ENCODE measurements around the gene WFDC5.
A peak's percentile ranks its signal among the peaks of the same experiment; 100 is the strongest.
"Not testable (repeated sequence)": the region's sequence is repeated elsewhere in the genome, so short reads cannot be mapped to it uniquely, and the experiment has no call there.

Gene WFDC5, protein sequence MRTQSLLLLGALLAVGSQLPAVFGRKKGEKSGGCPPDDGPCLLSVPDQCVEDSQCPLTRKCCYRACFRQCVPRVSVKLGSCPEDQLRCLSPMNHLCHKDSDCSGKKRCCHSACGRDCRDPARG

DNA sequence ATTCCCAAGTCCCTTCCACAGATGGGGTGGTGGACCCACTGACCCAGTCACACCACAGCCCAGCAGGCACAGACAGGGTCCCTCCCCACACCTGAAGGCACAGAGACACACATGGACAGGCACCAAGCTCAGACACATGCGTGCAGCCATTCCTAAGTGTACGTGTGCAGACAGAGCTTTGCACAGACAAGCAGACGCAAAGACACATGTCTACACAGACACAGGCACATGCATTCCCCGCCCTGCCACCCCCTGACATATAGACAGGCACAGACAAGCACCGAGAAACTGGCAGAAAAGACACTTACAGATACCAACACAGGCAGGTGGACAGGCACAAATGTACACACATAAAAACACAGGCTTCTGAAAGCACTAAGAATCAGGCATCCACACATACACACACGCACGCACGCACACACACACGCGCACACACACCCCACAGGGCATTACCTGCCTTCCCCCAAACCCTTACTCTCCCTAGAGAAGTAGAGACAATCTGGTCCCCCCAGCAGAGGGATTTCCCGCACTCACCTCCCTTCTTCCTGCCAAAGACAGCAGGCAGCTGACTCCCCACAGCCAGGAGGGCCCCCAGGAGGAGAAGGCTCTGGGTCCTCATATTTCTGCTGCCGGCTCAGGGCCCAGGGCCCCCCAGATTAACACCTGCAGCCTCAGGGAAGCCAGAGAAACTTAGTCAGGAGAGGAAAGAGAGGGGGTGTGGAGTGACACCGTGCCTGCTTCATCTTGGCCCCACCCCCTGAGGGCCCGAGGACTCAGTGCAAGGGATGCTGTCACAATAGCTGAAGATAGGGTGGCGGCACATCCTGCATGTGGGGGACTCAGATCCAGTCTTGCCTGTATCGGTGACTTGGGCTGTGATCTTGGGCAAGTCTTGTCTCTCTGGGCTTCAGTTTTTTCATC lies at the start of gene WFDC5:
WFDC5 (minus strand) TSS at position 710 of the 921 bp plus-strand sequence; CDS start at position 619, 91 bp downstream.
- DNase-seq: no peak

DNA sequence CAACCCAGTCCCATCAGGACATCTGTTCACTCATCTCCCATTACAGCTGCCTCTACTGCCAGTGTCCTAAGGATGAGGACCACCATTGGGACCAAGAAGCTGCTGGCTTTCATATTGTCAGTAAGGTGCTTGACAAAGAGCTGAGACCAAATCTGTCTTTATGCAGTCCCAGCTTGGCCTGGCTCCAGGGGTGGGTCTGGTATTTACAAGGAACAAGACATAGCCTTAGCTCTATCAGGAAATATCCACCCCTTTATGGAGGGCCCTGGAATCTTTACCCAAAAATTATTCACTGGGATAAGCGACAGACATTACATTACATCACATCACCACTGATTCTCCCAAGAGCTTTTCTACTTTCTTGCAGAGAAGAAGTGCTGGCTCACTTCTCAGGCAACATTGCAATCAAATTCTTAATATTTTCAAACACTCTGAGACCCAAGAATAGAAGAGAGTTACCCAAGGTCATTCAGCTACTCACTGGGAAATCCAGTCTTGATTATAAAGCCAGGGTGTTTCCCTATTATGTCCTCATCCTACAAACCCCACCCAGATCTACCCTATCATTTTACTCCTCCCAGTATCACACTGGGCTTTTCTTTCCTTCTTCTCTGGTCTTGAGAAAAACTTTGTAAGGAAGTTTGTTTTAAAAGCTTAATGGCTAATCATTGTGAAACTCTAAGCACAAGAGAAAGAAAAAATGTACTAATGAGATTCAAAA lies 48.3 kb upstream of the WFDC5 start:
- DNase-seq: no peak

DNA sequence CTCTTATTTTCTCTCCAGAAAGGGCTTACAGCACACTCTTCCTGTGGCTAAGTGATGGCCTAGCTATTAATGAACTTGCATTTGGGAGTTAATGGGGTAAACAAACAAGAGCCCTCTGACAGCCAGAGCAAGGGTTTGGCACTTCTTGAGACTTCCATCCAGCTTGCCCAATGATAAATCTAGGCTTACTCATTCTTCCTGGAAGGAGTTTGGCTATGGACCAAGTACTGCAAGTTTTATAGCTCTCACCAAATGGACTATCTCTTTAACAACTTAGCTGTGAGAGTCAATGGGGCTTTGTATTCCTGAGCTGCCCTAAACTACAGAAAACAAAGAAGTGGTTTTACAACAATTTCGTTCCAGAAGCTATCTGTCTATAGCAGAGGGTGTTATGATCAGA lies 43.0 kb upstream of the WFDC5 start:
- no peak for DNase-seq

DNA sequence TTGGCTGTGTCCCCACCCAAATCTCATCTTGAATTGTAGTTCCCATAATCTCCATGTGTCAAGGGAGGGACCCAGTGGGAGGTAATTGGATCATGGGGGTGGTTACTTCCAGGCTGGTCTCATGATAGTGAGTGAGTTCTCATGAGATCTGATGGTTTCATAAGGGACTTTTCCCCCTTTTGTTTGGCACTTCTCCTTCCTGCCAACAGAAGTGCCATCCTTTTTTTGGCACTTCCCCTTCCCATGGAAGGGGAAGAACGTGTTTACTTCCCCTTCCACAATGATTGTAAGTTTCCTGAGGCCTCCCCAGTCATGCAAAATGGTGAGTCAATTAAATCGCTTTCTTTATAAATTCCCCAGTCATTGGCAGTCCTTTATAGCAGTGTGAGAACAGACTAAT lies 41.7 kb upstream of the WFDC5 start:
- DNase-seq: no peak

DNA sequence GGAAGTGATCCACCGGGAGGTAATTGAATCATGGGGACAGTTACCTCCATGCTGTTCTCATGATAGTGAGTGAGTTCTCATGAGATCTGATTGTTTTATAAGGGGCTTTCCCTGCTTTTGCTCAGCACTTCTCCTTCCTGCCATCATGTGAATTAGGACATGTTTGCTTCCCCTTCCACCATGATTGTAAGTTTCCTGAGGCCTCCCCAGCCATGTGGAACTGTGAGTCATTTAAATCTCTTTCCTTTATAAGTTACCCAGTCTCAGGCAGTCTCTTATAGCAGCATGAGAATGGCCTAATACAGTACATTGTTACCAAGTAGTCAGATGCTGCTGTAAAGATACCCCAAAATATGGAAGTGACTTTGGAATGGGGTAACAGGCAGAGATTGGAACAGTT lies 39.8 kb upstream of the WFDC5 start:
- not testable (repeated sequence) for DNase-seq

DNA sequence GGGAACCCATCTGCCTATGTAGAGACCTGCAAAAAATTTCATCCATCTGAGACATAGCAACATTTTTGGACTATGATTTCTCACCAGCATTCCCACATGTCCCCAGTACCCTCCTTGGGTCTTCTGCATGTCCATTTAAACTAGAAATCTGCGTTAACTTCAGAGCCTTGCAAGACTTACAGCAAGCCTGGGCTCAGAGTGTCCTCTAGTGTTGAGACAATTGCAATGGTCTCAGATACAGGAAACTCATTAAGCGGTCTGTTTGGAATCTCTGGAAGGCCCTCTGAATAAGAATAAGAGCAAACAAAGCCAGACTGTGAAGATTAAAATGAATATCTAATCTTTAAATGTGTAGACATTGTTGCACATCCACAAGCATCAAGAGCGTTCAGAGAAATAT lies 39.2 kb upstream of the WFDC5 start:
- DNase-seq: no peak

DNA sequence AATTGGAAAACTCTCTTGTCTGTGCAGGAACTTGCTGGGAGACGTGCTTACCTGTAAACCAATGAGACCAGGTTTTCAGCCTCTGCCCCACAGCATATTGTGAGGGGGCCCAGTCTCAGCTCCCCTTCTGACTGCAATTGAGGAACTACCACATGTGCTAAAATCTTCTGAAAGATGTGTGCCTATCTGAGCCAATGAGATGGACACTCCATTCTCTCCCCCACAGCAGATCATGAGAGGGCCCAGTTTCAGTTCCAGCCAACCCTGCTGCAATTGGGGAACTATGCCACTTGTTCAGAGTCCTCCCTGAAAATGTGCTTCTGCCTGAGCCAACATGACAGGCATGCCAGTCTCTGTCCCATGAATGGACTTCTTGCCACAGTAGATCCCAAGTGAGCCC lies 38.8 kb upstream of the WFDC5 start:
- no peak for DNase-seq

DNA sequence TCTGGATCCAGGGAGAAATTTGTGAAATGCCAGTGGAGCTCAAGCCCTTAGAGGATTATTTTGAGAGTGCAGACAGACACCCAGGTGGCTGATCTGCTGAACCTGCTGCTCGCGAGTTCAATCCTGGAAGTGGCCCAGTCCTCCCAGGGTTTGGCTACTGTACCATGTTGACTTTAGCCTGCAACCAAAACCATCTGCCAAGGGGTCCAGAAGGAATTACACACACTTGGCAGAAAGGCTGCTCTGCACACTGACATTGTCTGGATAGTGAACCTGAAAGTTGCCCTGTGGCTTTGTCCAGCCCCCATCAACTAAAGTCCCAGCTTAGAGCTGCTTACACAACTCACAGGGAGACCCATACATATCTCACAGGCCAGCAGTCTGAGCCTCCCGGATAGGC lies 38.2 kb upstream of the WFDC5 start:
- DNase-seq: no peak

DNA sequence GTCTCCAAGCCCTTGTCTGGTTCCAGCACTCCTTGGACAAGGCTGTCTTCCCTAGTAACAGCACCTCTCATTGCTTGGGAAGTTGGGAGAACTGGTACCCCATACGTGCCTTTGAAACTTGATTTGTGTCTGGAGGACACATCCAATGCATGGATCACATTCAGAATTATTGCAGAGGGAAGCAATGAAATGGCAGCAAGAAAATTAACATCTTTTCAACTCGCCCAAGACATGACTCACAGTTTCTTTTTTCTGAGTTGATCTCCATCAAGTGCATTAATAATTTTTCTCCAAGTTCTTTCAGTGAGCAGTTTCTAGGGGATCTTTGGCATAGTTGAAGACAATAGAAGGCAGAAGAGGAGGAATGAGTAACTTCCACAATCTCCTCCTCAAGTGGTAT lies 37.4 kb upstream of the WFDC5 start:
- no peak for DNase-seq

DNA sequence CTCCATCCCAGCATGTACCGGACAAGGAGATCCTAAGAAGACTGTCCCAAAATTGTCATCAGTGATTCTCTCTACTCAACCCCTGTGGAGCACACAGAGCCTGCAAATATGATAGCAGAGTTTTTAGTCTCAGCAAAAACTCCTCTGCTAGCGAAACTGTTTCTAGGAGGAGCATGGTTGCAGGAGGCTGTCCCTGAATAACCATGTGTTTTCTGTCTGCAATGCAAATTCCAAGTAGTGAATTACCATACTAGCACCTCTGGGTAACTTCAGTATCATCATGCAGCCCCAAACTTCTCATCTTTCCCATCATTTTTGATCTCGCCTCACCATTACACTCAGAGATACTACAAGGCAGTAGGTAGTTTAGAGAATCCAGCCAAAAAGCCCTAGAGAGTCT lies 34.1 kb upstream of the WFDC5 start:
- no peak for DNase-seq

DNA sequence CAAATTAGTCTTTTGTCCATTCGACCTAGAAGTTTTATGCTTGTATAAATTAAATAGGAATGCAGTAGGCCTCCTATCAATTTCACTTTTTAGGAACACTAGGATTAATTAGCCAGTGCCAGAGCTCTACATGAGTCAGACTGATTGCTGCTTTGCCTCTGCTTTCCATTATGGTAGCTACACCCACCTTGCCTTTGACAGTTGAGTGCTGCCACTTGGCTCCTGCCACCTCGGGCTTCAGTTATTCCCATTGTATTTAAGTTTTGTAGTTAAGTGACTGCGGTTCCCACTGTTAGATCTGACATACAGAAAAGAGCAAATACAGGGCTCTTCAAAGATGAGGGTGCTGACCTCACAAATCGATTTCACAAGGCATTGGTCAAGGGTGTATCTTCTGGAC lies 25.9 kb upstream of the WFDC5 start:
- DNase-seq: no peak

DNA sequence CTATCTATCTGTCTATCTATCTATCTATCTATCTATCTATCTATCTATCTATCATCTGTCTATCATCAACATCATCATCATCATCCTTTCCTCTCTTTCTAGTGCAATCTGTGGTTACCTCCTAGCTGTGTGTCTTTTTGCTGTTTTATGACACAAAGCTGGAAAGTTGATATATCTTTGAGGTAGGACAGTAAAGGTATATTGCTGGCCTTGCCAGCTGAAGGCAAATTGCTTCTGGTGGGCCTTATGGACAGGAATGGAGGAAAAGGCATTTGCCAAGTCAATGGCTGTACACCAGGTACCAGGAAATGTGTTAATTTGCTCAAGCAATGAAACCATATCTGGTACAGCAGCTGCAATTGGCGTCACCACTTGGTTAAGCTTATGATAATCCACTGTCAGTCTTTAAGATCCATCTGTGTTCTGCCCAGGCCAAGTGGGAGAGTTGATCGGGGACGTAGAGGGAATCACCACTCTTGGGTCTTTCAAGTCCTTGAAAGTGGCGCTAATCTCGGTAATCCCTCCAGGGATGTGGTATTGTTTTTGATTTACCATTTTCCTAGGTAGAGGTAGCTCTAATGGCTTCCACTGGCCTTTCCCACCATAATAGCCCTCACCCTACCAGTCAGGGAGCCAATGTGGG lies 24.9 kb upstream of the WFDC5 start:
- not testable (repeated sequence) for DNase-seq

DNA sequence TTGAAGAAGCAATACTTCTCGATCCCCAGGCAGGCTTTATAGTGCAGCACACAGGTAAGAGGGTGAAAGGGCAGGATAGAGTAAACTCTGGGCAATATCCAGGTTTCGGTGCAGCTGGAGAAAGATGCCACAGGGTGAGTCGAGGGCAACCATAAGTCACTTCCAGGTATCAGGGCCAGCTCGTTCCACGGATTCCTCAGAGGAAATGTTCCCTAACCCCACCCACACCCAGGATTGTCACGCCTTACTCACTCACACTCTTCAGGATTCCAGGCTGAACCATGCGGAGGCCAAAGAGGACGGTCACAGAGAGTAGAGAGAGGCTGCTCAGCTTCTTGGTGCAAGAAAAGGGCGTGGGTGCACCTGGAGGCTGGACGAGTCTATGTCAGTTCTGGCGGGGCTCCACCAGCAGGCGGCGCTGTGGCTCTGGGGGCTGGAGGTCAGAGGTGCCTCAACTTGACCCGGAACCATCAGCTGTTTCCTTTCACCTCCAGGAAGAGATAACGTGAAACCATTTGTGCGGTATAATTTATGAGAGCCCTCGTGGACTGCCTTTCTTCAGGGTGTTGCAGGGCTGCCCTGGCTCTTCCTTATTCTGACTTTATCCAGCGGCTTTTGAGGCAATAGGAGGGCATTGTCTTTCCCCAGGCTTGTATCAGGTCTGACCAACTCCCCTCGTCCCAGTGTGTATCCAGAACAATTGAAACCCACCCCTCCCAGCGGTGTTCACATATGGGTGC lies 23.8 kb upstream of the WFDC5 start:
- DNase-seq: peak; percentile 11 to 59

DNA sequence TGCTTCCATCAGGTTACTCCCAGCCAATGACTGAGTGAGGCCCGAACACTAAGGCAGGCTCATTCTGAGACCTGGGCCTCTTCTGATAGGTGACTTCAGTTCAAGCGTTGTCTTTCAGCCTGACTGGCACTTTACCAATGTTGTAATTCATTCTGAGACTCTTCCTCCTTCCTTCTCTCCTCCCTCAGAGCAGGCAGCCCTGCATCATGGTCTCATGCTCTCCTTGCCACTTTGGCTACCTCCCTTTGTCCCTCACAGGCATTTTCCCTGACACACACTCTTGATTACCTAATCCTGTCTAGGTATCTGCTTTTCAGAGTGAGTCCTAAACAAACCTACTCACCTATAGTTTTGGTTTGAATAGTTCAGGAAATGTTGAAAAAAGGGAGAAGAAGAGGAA lies 21.9 kb upstream of the WFDC5 start:
- no peak for DNase-seq

DNA sequence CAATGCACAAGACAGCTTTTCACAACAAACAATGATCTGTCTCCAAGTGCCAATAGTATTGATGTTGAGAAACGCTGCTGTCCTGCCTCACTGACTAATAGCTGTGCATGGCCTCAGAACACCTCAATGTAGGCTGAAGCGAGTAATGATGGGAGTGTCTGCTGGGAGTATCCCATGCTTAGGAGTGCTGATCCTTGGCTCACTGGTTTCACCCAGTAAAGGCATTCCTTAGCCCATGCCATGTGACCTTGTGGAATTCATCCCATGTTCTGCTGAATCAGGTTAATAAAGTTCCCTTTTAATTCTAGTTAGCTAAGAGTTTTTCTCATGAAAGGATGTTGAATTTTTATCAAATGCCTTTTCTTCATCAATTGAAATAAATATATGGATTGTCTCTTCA lies 13.1 kb upstream of the WFDC5 start:
- no peak for DNase-seq

DNA sequence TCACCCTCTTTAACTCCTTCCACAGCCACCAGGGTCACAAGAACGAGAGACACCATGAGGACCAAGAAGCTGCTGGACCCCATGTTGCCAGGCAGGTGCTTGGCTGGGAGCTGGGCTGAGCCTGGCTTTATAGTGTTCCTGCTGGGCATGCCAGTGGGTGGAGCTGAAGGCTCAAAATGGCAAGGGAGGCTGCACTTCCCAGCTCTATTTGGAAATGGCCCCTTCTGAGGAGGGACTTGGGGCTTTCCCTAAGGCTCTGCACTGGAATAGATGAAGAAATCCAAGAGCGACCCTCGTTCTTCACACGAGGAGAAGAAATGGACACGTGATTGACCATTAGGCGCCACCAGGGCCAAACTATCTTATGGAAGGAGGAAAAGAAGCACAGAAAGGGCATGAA lies 9.4 kb upstream of the WFDC5 start, which contains the start of gene WFDC12:
WFDC12 (minus strand) TSS at position 101 of the 400 bp plus-strand sequence; CDS start at position 83, 18 bp downstream.
- DNase-seq: no peak

DNA sequence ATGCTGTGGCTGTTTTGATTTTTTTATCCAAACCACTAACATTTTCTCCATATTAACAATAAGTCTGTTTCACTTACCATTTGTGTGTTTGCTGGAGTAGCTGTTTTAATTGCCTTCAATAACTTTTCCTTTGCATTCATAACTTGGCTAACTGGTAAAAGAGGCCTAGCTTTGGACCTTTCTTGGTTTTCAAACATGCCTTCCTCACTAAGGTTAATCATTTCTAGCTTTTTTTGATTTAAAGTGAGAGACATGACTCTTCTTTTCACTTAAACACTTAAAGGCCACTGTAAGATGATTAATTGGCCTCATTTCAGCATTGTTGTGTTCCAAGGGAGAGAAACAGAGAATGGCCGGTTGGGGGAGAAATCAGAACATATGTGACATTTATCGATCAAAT lies 6.4 kb upstream of the WFDC5 start:
- no peak for DNase-seq

DNA sequence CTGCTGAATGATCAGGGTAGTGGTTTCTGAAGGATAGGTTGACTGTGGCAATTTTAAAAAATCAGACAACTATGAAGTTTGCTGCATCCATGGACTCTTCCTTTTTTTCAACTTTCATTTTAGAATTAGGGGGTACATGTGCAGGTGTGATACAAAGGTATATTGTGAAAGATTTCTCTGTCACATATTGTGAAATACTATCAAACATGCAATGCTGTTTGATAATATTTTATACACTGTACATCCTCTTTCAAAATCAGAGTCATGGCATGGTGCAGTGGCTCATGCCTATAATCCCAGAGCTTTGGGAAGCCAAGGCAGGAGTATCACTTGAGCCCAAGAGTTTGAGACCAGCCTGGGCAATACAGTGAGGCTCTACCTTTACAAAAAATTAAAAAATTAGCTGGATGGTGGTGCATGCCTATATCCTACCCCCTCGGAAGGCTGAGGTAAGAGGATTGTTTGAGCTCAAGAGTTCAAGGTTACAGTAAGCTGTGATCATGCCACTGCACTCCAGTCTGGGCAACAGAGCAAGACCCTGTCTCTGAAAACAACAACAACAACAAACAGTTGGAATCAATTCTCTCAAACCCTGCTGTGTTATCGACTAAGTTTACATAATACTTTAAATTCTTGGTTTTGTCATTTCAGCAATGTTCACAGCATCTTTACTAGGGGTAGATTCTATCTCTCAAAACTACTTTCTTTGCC lies 4.7 kb upstream of the WFDC5 start:
- DNase-seq: no peak

DNA sequence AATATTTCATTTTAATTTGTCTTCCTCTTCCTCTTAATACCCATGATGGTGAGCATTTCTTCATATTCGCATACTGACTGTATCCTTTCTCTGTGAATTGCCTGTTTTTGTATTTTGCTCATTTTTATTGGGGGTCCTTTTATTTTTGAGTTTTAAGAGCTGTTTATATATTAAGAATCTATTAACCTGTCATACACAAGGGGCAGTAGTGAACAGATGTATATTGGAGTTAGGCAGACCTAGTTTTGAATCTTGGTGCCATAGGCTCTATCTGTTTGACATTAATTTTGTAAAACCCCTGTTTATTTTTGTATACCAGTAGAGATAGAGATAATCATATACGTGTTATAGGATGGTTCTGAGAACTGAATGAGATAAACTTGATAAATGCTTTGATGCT lies 3.1 kb upstream of the WFDC5 start:
- no peak for DNase-seq

DNA sequence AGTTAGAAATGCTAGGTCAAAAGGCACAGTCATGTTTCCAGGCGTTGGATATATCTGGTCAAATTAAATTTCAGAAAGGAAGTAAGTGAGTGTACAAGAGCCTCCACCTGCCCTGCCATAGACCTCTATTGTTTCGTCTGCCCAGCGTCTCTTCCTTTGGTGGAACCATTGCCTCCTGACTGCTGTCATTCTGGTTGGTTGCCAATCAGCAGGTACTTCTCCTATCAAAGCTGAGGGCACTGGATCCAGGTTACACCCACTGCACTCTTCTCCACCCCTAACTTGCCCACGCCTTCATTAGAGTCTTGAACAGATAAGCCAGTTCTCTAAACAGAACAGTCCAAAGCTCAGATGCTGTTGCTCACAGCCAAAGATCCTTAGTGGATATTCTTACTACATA lies 2.6 kb upstream of the WFDC5 start:
- peak in 1 of 2 experiments; percentile 14 for DNase-seq

DNA sequence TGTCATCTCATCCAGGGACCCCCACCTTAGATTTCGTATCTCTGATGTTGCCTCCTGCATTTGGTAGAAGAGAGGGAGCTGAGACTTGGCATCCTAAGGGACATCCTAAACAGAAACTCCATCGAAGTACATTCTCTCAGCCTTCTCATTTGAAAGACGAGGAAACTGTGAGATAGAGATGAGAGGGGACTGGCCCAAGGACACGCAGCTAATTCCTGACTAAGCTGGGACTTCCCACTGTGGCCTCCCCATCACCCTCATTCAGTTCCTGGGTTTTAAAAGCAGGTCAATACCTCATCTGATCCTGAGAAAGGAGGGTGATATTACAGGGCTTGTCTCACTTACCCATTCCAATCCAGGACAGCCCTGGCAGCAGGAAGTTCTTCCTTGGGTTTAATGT lies 855 bp upstream of the WFDC5 start:
- DNase-seq: no peak

DNA sequence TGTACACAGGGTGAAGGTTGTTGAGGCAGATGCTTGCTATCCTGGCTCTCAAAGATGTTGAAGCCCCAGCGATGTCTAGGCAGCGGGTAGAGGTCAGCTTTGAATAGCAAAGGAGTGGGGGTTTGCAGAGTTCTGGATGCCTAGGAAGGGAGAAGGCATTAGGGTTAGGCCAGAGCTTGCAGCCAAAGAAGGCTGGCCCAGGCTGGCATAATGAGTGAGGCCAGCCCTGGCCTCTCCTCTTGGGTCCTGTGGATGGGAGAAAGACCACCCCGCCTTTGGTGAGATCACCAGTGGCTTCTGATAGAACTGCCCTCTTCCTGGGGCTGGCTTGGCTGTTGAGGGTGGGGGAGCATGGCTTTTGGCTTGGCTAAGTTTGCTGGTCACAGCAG lies 406 bp upstream of the WFDC5 start:
- no peak for DNase-seq
